Ascending aorta (tissue), 2 donors: ENCODE measurements around the gene TMEM198. TPM values are rescaled to one million over a fixed set of nuclear protein-coding genes. Genes with fewer than 3 reads are reported as not detected.

Experiments
- DNase-seq, 2 donors: peaks; one replicate each; pipeline ENCODE4 v3.0.0-alpha.2; 2019; ENCODE audit warnings: low spot score in 2 of 2
- H3K27ac ChIP-seq, 2 donors: fragments of 200-600 bp; sonication (generic); one replicate each; pipeline ENCODE4 v1.5.1; 2016 to 2017; ENCODE audit warnings: mild to moderate bottlenecking in 1 of 2
- H3K27me3 ChIP-seq: fragments of 200-600 bp; sonication (generic); one replicate; pipeline ENCODE4 v1.5.1; 2017
- H3K36me3 ChIP-seq, 2 donors: fragments of 200-600 bp; sonication (generic); one replicate each; pipeline ENCODE4 v1.5.1; 2016
- H3K4me1 ChIP-seq, 2 donors: fragments of 200-600 bp; sonication (generic); one replicate each; pipeline ENCODE4 v1.5.1; 2016 to 2017; ENCODE audit warnings: mild to moderate bottlenecking in 1 of 2
- H3K4me3 ChIP-seq, 2 donors: fragments of 200-600 bp; sonication (generic); one replicate each; pipeline ENCODE4 v1.5.1; 2016 to 2017; ENCODE audit warnings: mild to moderate bottlenecking in 1 of 2
- H3K9me3 ChIP-seq, 2 donors: fragments of 200-600 bp; sonication (generic); one replicate each; pipeline ENCODE4 v1.5.1; 2016
- intact Hi-C: fragments of 100-400 bp; cut with DNase I; formaldehyde crosslinking; loops from one replicate; pipeline ENCODE4 v1.15.1; 2023
- total RNA-seq: library from RNA; depleted of rRNA; stranded (reverse); fragments of >200 nt; gene quantifications from one replicate; pipeline ENCODE4 v1.1.0, GENCODE V29; 2016
- TF ChIP-seq, protein P1 (sequence below), 3 experiments: fragments of 200-600 bp in 2 of 3; fragments of 450-650 bp in 1 of 3; sonication (generic) in 2 of 3; IDR thresholded peaks; one replicate each; pipeline ENCODE4 v1.5.1; 2016 to 2019; ENCODE audit warnings: antibody characterized with exemption in 3 of 3, mild to moderate bottlenecking in 1 of 3, moderate library complexity in 1 of 3

The TMEM198 gene
- total RNA-seq, 1 donor from 2014 or later = 6.0 TPM

DNA sequence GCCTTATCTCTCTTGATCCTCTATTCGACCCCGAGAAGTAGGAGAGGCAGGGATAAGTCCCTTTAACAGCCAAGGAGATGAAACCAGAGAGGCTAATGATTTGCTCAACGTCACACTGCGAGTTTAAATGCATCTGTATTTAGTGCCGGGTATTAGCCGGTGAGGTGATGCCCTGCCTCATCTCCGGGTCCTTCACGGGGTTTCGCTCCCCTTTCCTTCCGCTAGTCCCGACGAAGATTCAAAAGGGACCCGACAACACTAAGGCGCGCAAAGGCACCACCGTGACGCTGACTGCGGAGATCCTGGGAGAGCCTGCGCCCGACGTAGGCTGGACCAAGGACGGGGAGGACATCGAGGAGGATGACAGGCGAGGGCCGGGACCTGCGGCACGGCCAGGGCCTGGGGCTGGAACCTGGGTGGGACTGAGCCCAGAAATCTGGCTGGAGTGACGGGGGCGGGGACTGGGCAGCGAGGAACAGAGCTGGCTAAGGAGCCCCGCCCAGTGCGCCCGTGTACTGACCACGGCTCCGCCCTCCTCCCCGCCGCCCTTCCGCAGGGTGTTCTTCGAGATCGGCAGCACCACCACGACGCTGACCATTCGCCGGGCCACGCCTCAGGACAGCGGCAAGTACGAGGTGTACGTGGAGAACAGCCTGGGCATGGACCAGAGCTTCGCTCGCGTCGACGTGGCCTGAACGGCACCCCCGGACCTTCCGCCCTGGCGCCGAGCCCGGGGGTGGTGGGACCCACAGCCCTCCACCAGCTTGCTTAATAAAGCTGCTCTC, 46.1 kb upstream of the TMEM198 start:
- H3K4me1 ChIP-seq = peaks cover 13 to 26% of the 10 kb centered on the region in 2 donors
- H3K4me3 ChIP-seq = peak overlapping the region; percentile 68 to 85
- peak; percentile 68 to 96 for DNase-seq
- intact Hi-C loops = loop anchor here (1.0 kb wide), 3 partner anchors 38 to 109 kb away; partner anchors contain the start of gene CHPF
- H3K27ac ChIP-seq = peak overlapping the region; percentile 91 to 99
- TF ChIP-seq, protein P1, sequence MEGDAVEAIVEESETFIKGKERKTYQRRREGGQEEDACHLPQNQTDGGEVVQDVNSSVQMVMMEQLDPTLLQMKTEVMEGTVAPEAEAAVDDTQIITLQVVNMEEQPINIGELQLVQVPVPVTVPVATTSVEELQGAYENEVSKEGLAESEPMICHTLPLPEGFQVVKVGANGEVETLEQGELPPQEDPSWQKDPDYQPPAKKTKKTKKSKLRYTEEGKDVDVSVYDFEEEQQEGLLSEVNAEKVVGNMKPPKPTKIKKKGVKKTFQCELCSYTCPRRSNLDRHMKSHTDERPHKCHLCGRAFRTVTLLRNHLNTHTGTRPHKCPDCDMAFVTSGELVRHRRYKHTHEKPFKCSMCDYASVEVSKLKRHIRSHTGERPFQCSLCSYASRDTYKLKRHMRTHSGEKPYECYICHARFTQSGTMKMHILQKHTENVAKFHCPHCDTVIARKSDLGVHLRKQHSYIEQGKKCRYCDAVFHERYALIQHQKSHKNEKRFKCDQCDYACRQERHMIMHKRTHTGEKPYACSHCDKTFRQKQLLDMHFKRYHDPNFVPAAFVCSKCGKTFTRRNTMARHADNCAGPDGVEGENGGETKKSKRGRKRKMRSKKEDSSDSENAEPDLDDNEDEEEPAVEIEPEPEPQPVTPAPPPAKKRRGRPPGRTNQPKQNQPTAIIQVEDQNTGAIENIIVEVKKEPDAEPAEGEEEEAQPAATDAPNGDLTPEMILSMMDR (IDR thresholded peaks at IDR 0.05) = no peak
- peaks cover 8 to 14% of the 10 kb centered on the region in 2 donors for H3K36me3 ChIP-seq
- no peaks in the 10 kb centered on the region for H3K9me3 ChIP-seq
- no peaks in the 10 kb centered on the region for H3K27me3 ChIP-seq

DNA sequence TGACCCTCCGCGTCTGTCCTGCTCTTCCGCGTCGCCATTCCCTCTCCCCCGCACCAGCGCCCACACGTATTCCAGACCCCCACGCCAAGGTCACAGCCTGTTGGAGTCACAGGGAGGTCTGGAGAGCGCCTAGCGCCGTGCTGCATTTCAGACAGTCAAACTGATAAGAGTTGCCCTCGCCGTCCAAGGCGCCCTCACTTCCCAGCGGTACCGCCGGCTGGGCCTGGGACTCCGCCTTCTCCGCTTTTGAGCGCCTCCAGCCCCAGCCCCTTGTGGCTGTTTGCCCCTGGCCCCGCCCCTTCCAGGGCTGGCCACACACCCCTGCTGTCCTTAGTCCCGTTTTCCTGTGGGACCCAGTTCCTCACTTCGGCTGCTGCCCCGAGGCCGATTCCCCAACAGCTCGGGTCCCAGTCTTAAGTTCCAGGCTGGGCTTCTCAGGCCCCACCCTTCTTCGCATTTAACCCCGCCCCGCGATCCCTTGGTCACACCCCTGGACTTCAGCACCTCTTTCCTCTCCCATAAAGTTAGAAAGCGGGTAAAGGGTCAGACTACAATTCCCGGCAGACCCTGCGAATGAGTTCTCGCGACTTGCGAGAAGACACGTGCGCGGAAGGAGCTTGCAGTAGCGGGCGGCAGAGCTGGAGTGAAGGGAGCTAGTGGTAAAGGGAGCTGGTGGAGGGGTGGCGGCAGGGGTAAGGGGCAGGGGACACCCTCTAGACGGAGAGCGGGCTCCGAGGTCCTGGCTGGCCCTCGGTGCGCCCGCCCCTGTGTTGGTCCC, 45.4 kb upstream of the TMEM198 start, which contains the start of gene GMPPA:
TSS of gene GMPPA (plus strand) at position 612 of the 778 bp plus-strand sequence. CDS start 1,085 bp downstream, outside the sequence.
- peak; percentile 95 to 99 for DNase-seq
- Histone ChIP-seq H3K27ac (peak within 1 kb of the TSS; percentile 91 to 99), H3K9me3 (no peaks in the 10 kb centered on the region), H3K4me3 (peak within 1 kb of the TSS; percentile 68 to 85), H3K36me3 (peaks cover 8 to 17% of the 10 kb centered on the region in 2 donors), H3K27me3 (no peaks in the 10 kb centered on the region), H3K4me1 (peaks cover 13 to 26% of the 10 kb centered on the region in 2 donors)
- intact Hi-C loops = loop anchor here (1.0 kb wide), 3 partner anchors 39 to 110 kb away; partner anchors contain the start of gene CHPF
- TF ChIP-seq, protein P1 (IDR thresholded peaks at IDR 0.05) = peak in 1 of 3 experiments; percentile 27

DNA sequence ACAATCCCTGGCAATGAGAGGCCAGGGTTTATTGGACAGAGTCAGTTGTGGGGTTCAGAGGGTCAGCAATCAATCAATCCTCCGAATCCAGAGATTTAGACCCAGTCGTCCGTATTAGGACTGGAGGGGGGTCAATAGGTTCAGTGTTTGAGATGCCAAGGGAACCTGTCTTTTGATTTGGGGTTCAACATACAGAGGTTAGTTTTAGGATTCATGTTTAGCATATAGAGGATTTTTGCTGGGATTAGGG, 44.8 kb upstream of the TMEM198 start:
- Histone ChIP-seq H3K27ac (peak overlapping the region; percentile 91 to 99), H3K27me3 (no peaks in the 10 kb centered on the region), H3K4me1 (peaks cover 13 to 26% of the 10 kb centered on the region in 2 donors), H3K9me3 (no peaks in the 10 kb centered on the region), H3K36me3 (peaks cover 12 to 22% of the 10 kb centered on the region in 2 donors), H3K4me3 (peak overlapping the region; percentile 68 to 85)
- TF ChIP-seq, protein P1 (IDR thresholded peaks at IDR 0.05) = no peak
- no peak for DNase-seq
- intact Hi-C loops = no loop called here

DNA sequence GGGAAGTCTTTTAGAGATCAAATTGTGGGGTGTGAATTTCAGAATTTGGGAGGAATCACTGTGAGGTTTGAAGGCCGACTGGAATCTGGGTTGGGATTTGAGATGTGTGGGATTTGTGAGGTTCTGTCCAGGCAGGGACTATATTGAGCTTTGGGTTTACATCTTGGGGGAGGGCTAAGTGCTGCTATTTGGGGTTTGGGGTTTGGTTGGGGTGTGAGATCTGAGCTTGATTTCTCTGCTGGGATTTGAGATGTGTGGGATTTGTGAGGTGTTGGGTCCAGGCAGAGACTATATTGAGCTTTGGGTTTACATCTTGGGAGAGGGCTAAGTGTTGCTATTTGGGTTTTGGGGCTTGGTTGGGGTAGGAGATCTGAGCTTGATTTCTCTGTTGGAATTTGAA, 44.3 kb upstream of the TMEM198 start:
- Histone ChIP-seq H3K27ac (peak overlapping the region; percentile 91 to 99), H3K4me1 (peaks cover 13 to 26% of the 10 kb centered on the region in 2 donors), H3K9me3 (no peaks in the 10 kb centered on the region), H3K27me3 (no peaks in the 10 kb centered on the region), H3K4me3 (peak overlapping the region; percentile 68 to 85), H3K36me3 (peaks cover 17 to 28% of the 10 kb centered on the region in 2 donors)
- DNase-seq = no peak
- TF ChIP-seq, protein P1 (IDR thresholded peaks at IDR 0.05) = no peak
- intact Hi-C loops = no loop called here

DNA sequence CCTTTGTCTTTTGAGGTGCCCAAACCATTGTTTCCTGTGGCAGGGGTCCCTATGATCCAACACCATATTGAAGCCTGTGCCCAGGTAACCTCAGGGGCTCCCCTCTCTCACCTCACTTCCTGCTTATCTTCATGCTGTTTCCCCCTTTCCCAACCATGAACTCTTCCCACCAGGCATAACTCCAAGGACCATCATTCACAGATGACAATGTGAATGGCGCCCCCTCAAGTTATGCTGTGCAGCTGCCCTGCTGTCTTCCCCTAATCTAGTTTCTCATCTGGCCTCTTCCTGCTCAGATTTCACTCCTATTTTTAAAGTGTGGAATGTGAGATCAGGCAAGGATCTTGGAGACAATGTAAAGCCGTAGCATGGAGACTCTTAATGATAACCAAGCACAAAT, 43.7 kb upstream of the TMEM198 start:
- H3K27ac ChIP-seq = no peak overlapping the region
- peaks cover 23 to 33% of the 10 kb centered on the region in 2 donors for H3K36me3 ChIP-seq
- H3K4me3 ChIP-seq = peak overlapping the region in 1 of 2 donors; percentile 85
- no peaks in the 10 kb centered on the region for H3K9me3 ChIP-seq
- intact Hi-C loops = no loop called here
- no peaks in the 10 kb centered on the region for H3K27me3 ChIP-seq
- no peak for DNase-seq
- TF ChIP-seq, protein P1 (IDR thresholded peaks at IDR 0.05) = no peak
- H3K4me1 ChIP-seq = peaks cover 13 to 25% of the 10 kb centered on the region in 2 donors
